ENCODE data around the gene FAM222A.

DNA sequence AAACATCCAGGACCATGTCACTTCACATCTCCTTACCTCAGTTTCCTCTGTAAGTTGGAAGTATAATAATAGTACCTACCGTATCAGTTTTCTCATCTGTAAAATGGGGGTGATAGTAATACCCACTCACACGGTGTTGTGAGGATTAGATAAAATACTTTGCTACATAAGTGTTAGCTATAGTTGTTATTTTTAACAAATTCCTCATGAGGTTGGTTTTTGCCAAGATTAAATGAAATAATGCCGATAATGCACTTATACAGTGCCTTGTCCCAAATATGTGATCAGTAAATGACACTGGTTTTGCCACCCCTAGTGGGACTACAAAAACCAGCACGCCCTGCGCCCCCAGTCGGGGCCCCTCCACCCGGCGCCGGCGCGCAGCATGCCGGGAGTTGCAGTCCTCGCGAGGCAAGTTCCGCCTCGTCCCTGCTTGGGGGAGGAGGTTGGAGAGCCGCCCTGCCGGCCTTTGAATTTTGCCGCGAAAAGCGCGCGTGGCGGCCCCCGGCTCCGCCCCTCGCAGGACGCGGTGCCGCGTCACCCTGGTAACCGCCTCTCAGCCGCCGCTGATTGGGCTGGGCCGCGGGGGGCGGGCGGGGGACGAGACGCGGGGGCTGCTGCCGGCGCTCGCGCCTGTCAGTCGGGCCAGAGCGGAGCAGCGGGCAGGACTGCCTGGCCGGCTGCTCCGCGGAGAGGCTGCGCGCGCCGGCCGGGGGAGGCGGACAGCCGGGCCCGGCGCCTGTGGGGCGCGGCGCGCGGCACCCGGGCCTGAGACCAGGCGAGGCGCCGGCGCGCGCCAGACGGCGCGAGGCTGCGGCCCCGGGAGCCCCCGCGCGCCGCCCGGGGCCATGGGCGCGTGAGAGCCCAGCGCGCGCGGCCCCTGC, at the start of gene FAM222A:
- TF ChIP-seq, protein P1, sequence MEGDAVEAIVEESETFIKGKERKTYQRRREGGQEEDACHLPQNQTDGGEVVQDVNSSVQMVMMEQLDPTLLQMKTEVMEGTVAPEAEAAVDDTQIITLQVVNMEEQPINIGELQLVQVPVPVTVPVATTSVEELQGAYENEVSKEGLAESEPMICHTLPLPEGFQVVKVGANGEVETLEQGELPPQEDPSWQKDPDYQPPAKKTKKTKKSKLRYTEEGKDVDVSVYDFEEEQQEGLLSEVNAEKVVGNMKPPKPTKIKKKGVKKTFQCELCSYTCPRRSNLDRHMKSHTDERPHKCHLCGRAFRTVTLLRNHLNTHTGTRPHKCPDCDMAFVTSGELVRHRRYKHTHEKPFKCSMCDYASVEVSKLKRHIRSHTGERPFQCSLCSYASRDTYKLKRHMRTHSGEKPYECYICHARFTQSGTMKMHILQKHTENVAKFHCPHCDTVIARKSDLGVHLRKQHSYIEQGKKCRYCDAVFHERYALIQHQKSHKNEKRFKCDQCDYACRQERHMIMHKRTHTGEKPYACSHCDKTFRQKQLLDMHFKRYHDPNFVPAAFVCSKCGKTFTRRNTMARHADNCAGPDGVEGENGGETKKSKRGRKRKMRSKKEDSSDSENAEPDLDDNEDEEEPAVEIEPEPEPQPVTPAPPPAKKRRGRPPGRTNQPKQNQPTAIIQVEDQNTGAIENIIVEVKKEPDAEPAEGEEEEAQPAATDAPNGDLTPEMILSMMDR (IDR thresholded peaks at IDR 0.05; ENCODE audit: poor library complexity, severe bottlenecking), result peak; percentile 46
- TF ChIP-seq EZH2 (IDR thresholded peaks at IDR 0.05; ENCODE audit: borderline replicate concordance, insufficient read depth, low read length, poor library complexity, severe bottlenecking) (no peak), POLR2AphosphoS5 (IDR thresholded peaks at IDR 0.05) (peak; percentile 84), EP300 (conservative IDR thresholded peaks at IDR 0.05; ENCODE audit: poor library complexity, severe bottlenecking) (no peak)

All from neural cell (in vitro differentiated cells).